Thoracic aorta (tissue), 2 donors: ENCODE results near the gene LAG3. TPM values are rescaled to one million over a fixed set of nuclear protein-coding genes. Genes with fewer than 3 reads are reported as not detected.
A peak's percentile ranks its signal among the peaks of the same experiment; 100 is the strongest.
"Not testable (repeated sequence)": the region's sequence is repeated elsewhere in the genome, so short reads cannot be mapped to it uniquely, and the experiment has no call there.

Experiments used
- ATAC-seq: fragments of 150-250 bp; one replicate; pipeline ENCODE4 v1.8.0; 2017; ENCODE audit warnings: low read depth; ENCODE audit not compliant: insufficient number of reproducible peaks, low FRiP score
- DNase-seq: peaks from one replicate; pipeline ENCODE4 v3.0.0-alpha.2; 2020; ENCODE audit warnings: low spot score
- H3K27ac ChIP-seq, 2 donors: fragments of 200-600 bp; sonication (generic); 1 replicate in 1 of 2; 2 replicates in 1 of 2; pipeline ENCODE4 v1.5.1; 2016; ENCODE audit warnings: mild to moderate bottlenecking in 2 of 2, moderate library complexity in 2 of 2
- H3K27me3 ChIP-seq: fragments of 200-600 bp; sonication (generic); replicated peaks from 2 replicates; pipeline ENCODE4 v1.6.0; 2016; ENCODE audit warnings: mild to moderate bottlenecking; ENCODE audit not compliant: insufficient read depth
- H3K36me3 ChIP-seq: fragments of 200-600 bp; sonication (generic); one replicate; pipeline ENCODE4 v1.5.1; 2016
- H3K4me1 ChIP-seq, 2 donors: fragments of 200-600 bp; sonication (generic); 1 replicate in 1 of 2; 2 replicates in 1 of 2; pipeline versions ENCODE4 v1.5.1 to v1.6.0; 2016; ENCODE audit warnings: low read depth in 2 of 2, mild to moderate bottlenecking in 1 of 2; ENCODE audit not compliant: control insufficient read depth in 1 of 2
- H3K4me3 ChIP-seq: fragments of 200-600 bp; sonication (generic); 2 replicates; pipeline ENCODE4 v1.5.1; 2016; ENCODE audit warnings: mild to moderate bottlenecking
- H3K9me3 ChIP-seq: fragments of 200-600 bp; sonication (generic); 2 replicates; pipeline ENCODE4 v1.5.1; 2016
- CTCF ChIP-seq: fragments of 200-600 bp; sonication (generic); IDR thresholded peaks from one replicate; pipeline ENCODE4 v1.5.1; 2019; ENCODE audit warnings: antibody characterized with exemption
- total RNA-seq, 2 donors: library from RNA; depleted of rRNA; stranded (reverse); fragments of >200 nt; gene quantifications; one replicate each; pipeline versions ENCODE4 v1.1.0 to v1.2.3, GENCODE V29; 2016

The LAG3 gene
- total RNA-seq, 2 donors from 2014 or later: 0.95 to 1.5 TPM

DNA sequence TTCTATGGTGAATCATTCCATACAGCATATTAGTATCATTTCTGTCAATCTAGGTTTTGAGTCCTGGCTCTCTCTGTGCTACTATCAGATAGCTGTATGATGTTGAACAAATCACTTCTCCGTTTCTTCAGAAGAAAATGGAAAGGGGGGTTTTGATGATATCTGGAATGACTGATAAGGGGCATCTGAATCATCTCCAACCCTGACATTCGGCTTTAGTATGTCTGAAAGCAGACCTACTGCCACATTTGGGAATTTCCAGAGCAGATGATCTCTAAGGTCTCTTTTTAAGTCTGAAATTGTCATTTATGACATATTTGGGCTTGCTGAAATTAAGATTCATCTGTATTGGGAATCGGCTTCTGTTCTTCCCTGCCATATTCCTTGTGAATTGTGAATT lies 29.5 kb upstream of the LAG3 start:
- no peak overlapping the region for H3K4me3 ChIP-seq
- ATAC-seq: no peak
- TF ChIP-seq CTCF: no peak
- H3K4me1 ChIP-seq: no peaks in the 10 kb centered on the region
- DNase-seq: no peak
- no peak overlapping the region for H3K27ac ChIP-seq
- H3K27me3 ChIP-seq: no peaks in the 10 kb centered on the region
- H3K9me3 ChIP-seq: no peaks in the 10 kb centered on the region
- peaks cover 14% of the 10 kb centered on the region for H3K36me3 ChIP-seq

- DNase-seq, H3K27ac ChIP-seq: not testable (repeated sequence)
Observed at GRCh38 chr12:6743300-6743699, 29.0 kb upstream of the LAG3 start.

DNA sequence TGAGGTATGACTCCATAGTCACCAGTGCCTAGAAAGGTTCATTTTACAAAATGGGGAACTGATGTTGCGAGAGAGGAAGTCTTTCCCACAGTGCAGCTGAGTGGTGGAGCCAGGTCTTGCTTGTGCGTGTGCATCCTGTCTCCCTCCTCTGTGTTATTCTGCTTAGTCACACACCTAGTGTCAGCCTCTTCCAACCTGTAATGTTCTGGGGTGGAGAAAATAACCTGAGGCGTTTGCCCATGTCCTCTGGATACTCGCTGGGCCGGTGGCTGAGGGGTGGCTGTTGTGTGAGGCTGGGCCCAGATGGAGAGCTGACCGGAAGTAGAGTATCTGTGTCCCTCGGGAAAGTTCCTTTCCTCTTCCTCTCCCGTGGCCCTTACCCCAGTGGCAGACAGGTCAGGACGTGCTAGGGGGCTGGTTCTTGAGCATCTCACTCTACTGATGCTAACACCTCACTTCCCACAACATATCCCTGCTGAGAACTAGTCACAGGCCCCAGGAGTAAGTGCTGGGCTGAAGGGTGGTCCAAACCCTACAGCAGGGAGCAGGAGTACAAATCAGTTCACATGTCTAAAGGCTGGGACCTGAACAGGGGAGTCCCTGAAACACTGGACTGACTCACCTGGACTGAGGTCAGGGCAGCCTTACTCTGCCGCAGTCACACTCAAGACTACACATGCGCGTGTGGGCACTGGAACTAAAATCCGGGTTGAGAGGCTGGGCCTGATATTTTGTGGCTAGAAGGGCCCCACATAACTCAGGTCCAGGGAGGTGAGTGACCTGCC lies 26.4 kb upstream of the LAG3 start:
- peak overlapping the region; percentile 12 to 17 for H3K27ac ChIP-seq
- H3K4me1 ChIP-seq: peaks cover 0 to 2% of the 10 kb centered on the region in 2 donors
- no peaks in the 10 kb centered on the region for H3K27me3 ChIP-seq
- peaks cover 42% of the 10 kb centered on the region for H3K36me3 ChIP-seq
- TF ChIP-seq CTCF: no peak
- H3K4me3 ChIP-seq: no peak overlapping the region
- DNase-seq: no peak
- no peak for ATAC-seq
- H3K9me3 ChIP-seq: no peaks in the 10 kb centered on the region

More at GRCh38 chr12:6743300-6743699, 29.0 kb upstream of the LAG3 start:
- ATAC-seq, H3K9me3 ChIP-seq, H3K27me3 ChIP-seq, H3K4me1 ChIP-seq, H3K4me3 ChIP-seq: not testable (repeated sequence)
- peaks cover 18% of the 10 kb centered on the region for H3K36me3 ChIP-seq

DNA sequence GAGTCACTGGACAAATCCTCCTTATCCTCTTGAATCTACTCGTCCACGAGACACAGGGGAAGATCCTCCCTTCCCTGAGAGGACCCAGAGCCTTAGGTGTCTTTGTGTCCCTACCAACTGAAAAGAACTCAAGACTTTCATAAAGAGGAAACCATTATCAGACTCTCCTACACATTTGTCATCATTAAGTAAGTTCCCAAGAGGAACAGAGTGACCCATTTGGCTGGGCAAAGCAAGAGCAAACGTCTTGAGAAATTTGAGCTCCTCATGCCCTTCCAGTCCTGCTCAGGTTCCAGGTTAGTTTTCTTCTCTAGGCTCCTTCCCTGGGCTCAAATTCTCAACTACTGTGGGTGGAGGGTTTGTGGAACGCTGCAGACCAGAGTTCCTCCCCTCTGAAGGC lies 25.1 kb upstream of the LAG3 start:
- TF ChIP-seq CTCF: no peak
- no peaks in the 10 kb centered on the region for H3K27me3 ChIP-seq
- no peak for ATAC-seq
- peaks cover 8 to 15% of the 10 kb centered on the region in 2 donors for H3K4me1 ChIP-seq
- no peak for DNase-seq
- peaks cover 49% of the 10 kb centered on the region for H3K36me3 ChIP-seq
- H3K4me3 ChIP-seq: no peak overlapping the region
- no peaks in the 10 kb centered on the region for H3K9me3 ChIP-seq
- no peak overlapping the region for H3K27ac ChIP-seq

- ATAC-seq (no peak), DNase-seq (no peak)
- H3K36me3 ChIP-seq: peaks cover 49% of the 10 kb centered on the region
- no peaks in the 10 kb centered on the region for H3K27me3 ChIP-seq
- H3K27ac ChIP-seq: no peak overlapping the region
- H3K4me1 ChIP-seq: peaks cover 9 to 18% of the 10 kb centered on the region in 2 donors
- no peaks in the 10 kb centered on the region for H3K9me3 ChIP-seq
- no peak for TF ChIP-seq CTCF
- H3K4me3 ChIP-seq: no peak overlapping the region
Observed at GRCh38 chr12:6748761-6749160, 23.6 kb upstream of the LAG3 start.

GRCh38 chr12:6750506-6750905 lies 21.8 kb upstream of the LAG3 start:
- TF ChIP-seq CTCF: no peak
- peaks cover 49% of the 10 kb centered on the region for H3K36me3 ChIP-seq

More at GRCh38 chr12:6750506-6750905, 21.8 kb upstream of the LAG3 start:
- peaks cover 9 to 22% of the 10 kb centered on the region in 2 donors for H3K4me1 ChIP-seq
- no peak for DNase-seq
- no peaks in the 10 kb centered on the region for H3K27me3 ChIP-seq
- ATAC-seq: no peak
- no peaks in the 10 kb centered on the region for H3K9me3 ChIP-seq
- H3K4me3 ChIP-seq: no peak overlapping the region
- no peak overlapping the region for H3K27ac ChIP-seq
